HG02870 (cell line): ENCODE results near the gene SRRT.
"Not testable (repeated sequence)": the region's sequence is repeated elsewhere in the genome, so short reads cannot be mapped to it uniquely, and the experiment has no call there.

Experiments
- ATAC-seq: cut with Tn5 transposase; IDR thresholded peaks from one replicate; pipeline ENCODE4 v1.9.1; 2021; ENCODE audit warnings: mild to moderate bottlenecking, moderate library complexity; ENCODE audit not compliant: unreplicated experiment

Gene SRRT

GRCh38 chr7:100854899-100855298 lies 20.0 kb upstream of the SRRT start:
- ATAC-seq: not testable (repeated sequence)

GRCh38 chr7:100855515-100855914 lies 19.4 kb upstream of the SRRT start:
- ATAC-seq: no peak

- no peak for ATAC-seq
These were observed 18.0 kb upstream of the SRRT start for GRCh38 chr7:100856871-100857282.

GRCh38 chr7:100859856-100860255 lies 15.0 kb upstream of the SRRT start:
- no peak for ATAC-seq

GRCh38 chr7:100860702-100861615 lies 13.9 kb upstream of the SRRT start:
- no peak for ATAC-seq

GRCh38 chr7:100861616-100861985 lies 13.3 kb upstream of the SRRT start:
- ATAC-seq: no peak

- no peak for ATAC-seq
These were observed 11.4 kb upstream of the SRRT start for GRCh38 chr7:100863406-100863950.

GRCh38 chr7:100864263-100864845 lies 10.5 kb upstream of the SRRT start:
- no peak for ATAC-seq

- no peak for ATAC-seq
These were observed 9.5 kb upstream of the SRRT start for GRCh38 chr7:100865372-100865911.

GRCh38 chr7:100865938-100866728 lies 8.8 kb upstream of the SRRT start:
- no peak for ATAC-seq

- no peak for ATAC-seq
These were observed 8.2 kb upstream of the SRRT start for GRCh38 chr7:100866729-100867039.

- peak; percentile 42 for ATAC-seq
These were observed 7.7 kb upstream of the SRRT start, which contains the start of gene TRIP6 for GRCh38 chr7:100867040-100867775. TRIP6 (plus strand) TSS chr7:100867387; CDS start chr7:100867498, 111 bp downstream.

- ATAC-seq: peak; percentile 15
These were observed 7.0 kb upstream of the SRRT start for GRCh38 chr7:100867776-100868485.

- no peak for ATAC-seq
These were observed 1.2 kb upstream of the SRRT start for GRCh38 chr7:100873599-100874299.

GRCh38 chr7:100874300-100874576 lies 665 bp upstream of the SRRT start:
- no peak for ATAC-seq

- ATAC-seq: peak; percentile 26
These were observed 451 bp downstream of the SRRT start for GRCh38 chr7:100875356-100875751.

GRCh38 chr7:100878013-100878412 lies 3.1 kb downstream of the SRRT start:
- ATAC-seq: no peak

GRCh38 chr7:100878685-100879084 lies 3.8 kb downstream of the SRRT start:
- no peak for ATAC-seq

- no peak for ATAC-seq
These were observed 4.9 kb downstream of the SRRT start for GRCh38 chr7:100879685-100880261.
